Measurements from ENCODE around the gene ATP6V1A. TPM values are rescaled to one million over a fixed set of nuclear protein-coding genes. Genes with fewer than 3 reads are reported as not detected.

ATP6V1A gene
- total RNA-seq, 4 donors from 2014 or later = 23.4 to 43.6 (median 28.7) TPM

GRCh38 chr3:113721636-113722035, 25.2 kb upstream of the ATP6V1A start:
- Histone ChIP-seq H3K9me3 (no peaks in the 10 kb centered on the region), H3K36me3 (peaks cover 0 to 35% (median 0%) of the 10 kb centered on the region in 3 donors), H3K4me1 (no peaks in the 10 kb centered on the region), H3K27ac (no peak overlapping the region), H3K4me3 (no peak overlapping the region), H3K27me3 (no peaks in the 10 kb centered on the region)
- TF ChIP-seq CTCF (IDR thresholded peaks at IDR 0.05) (no peak), POLR2A (IDR thresholded peaks at IDR 0.05) (no peak)
- DNase-seq = no peak

- TF ChIP-seq CTCF (IDR thresholded peaks at IDR 0.05) = no peak
- no peak for TF ChIP-seq POLR2A (IDR thresholded peaks at IDR 0.05)
- H3K27me3 ChIP-seq = no peaks in the 10 kb centered on the region
- H3K4me3 ChIP-seq = no peak overlapping the region
- no peak overlapping the region for H3K27ac ChIP-seq
- no peaks in the 10 kb centered on the region for H3K36me3 ChIP-seq
- peaks cover 0 to 4% (median 0%) of the 10 kb centered on the region in 4 donors for H3K4me1 ChIP-seq
- no peaks in the 10 kb centered on the region for H3K9me3 ChIP-seq
- no peak for DNase-seq
Observed at GRCh38 chr3:113728661-113729060, 18.2 kb upstream of the ATP6V1A start.

GRCh38 chr3:113730550-113730949, 16.3 kb upstream of the ATP6V1A start:
- no peaks in the 10 kb centered on the region for H3K27me3 ChIP-seq
- H3K36me3 ChIP-seq = no peaks in the 10 kb centered on the region
- H3K27ac ChIP-seq = no peak overlapping the region
- peaks cover 0 to 4% (median 0%) of the 10 kb centered on the region in 4 donors for H3K4me1 ChIP-seq
- H3K9me3 ChIP-seq = no peaks in the 10 kb centered on the region
- H3K4me3 ChIP-seq = no peak overlapping the region
- no peak for DNase-seq
- TF ChIP-seq CTCF (IDR thresholded peaks at IDR 0.05) (no peak), POLR2A (IDR thresholded peaks at IDR 0.05) (no peak)

- Histone ChIP-seq H3K4me3 (no peak overlapping the region), H3K4me1 (peaks cover 0 to 9% (median 0%) of the 10 kb centered on the region in 4 donors), H3K36me3 (no peaks in the 10 kb centered on the region), H3K27ac (no peak overlapping the region), H3K27me3 (no peaks in the 10 kb centered on the region), H3K9me3 (no peaks in the 10 kb centered on the region)
- TF ChIP-seq POLR2A (IDR thresholded peaks at IDR 0.05) (no peak), CTCF (IDR thresholded peaks at IDR 0.05) (no peak)
- no peak for DNase-seq
Observed at GRCh38 chr3:113731694-113732093, 15.1 kb upstream of the ATP6V1A start.

GRCh38 chr3:113736548-113737089, 10.2 kb upstream of the ATP6V1A start:
- H3K4me1 ChIP-seq = peaks cover 0 to 16% (median 0%) of the 10 kb centered on the region in 4 donors
- no peaks in the 10 kb centered on the region for H3K36me3 ChIP-seq
- no peak for DNase-seq
- no peaks in the 10 kb centered on the region for H3K27me3 ChIP-seq
- TF ChIP-seq CTCF (IDR thresholded peaks at IDR 0.05) (peak; percentile 57 to 89 (median 78)), POLR2A (IDR thresholded peaks at IDR 0.05) (no peak)
- H3K9me3 ChIP-seq = no peaks in the 10 kb centered on the region
- H3K4me3 ChIP-seq = no peak overlapping the region
- H3K27ac ChIP-seq = no peak overlapping the region

GRCh38 chr3:113741086-113741485, 5.7 kb upstream of the ATP6V1A start:
- TF ChIP-seq CTCF (IDR thresholded peaks at IDR 0.05) (no peak), POLR2A (IDR thresholded peaks at IDR 0.05) (no peak)
- Histone ChIP-seq H3K9me3 (no peaks in the 10 kb centered on the region), H3K4me1 (peaks cover 0 to 36% (median 5%) of the 10 kb centered on the region in 4 donors), H3K27ac (no peak overlapping the region), H3K36me3 (no peaks in the 10 kb centered on the region), H3K4me3 (no peak overlapping the region), H3K27me3 (no peaks in the 10 kb centered on the region)
- no peak for DNase-seq

All from Peyer's patch (tissue), 4 donors.